ENCODE results near the gene BEX2. TPM values are rescaled to one million over a fixed set of nuclear protein-coding genes. Genes with fewer than 3 reads are reported as not detected.
"Not testable (repeated sequence)": the region's sequence is repeated elsewhere in the genome, so short reads cannot be mapped to it uniquely, and the experiment has no call there.

BEX2 gene
- 1 to 10 TPM in 1 of 2 donors, not detected in 1; 5.9 TPM for total RNA-seq

DNA sequence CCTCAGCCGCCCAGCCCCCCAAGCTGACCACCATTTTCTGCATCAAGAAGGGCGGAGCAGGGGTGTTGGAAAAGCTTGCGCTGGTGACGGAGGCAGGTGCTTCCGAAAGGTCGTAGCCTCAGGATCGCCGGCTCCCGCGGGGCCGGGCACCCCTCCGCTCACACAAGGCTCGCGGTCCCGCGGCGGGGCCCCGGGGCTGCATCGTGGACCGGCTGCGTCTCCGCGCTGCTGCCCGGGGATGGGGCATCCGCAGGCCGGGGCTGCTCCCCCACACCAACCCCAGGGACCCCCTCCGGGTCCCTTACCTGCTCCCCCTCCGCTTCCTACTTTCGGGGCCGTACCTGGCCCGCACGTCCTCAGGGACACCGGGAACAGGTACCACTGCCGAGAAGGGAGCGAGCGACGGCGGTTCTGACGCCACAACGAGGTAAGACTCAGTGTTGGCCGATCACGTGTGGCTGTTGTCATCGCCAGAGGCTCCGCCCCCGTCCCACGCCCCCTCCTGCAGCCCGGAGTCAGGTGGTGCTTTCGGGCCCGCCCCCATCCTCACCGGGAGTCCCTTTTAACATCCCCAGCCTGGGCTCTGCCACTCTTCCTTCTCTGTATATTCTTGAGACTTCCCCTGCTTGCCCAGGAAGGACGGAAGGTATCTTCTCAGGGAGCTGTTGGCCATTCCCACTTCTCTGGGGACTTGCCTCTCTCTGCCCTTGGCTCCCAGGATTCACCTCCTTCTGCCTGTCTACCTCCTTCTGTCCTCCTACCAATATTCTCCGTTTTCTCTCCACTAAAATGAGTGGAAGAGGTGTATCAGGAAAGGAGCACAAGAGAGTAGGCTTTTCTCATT, at the start of gene BEX2:
Gene BEX2, minus strand, starts transcription at position 436 of the 844 bp plus-strand sequence. CDS start 1,014 bp downstream, outside the sequence.
- Histone ChIP-seq H3K4me3 (peak within 1 kb of the TSS; percentile 68), H3K27ac (no peak within 1 kb of the TSS), H3K36me3 (no peaks in the 10 kb centered on the region), H3K9me3 (no peaks in the 10 kb centered on the region), H3K27me3 (replicated peaks; ENCODE audit: insufficient read depth) (no peaks in the 10 kb centered on the region), H3K4me1 (ENCODE audit: control insufficient read depth in 1 of 2, low read depth in 2 of 2) (peaks cover 0 to 6% of the 10 kb centered on the region in 2 donors)
- TF ChIP-seq, protein P1, sequence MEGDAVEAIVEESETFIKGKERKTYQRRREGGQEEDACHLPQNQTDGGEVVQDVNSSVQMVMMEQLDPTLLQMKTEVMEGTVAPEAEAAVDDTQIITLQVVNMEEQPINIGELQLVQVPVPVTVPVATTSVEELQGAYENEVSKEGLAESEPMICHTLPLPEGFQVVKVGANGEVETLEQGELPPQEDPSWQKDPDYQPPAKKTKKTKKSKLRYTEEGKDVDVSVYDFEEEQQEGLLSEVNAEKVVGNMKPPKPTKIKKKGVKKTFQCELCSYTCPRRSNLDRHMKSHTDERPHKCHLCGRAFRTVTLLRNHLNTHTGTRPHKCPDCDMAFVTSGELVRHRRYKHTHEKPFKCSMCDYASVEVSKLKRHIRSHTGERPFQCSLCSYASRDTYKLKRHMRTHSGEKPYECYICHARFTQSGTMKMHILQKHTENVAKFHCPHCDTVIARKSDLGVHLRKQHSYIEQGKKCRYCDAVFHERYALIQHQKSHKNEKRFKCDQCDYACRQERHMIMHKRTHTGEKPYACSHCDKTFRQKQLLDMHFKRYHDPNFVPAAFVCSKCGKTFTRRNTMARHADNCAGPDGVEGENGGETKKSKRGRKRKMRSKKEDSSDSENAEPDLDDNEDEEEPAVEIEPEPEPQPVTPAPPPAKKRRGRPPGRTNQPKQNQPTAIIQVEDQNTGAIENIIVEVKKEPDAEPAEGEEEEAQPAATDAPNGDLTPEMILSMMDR (IDR thresholded peaks at IDR 0.05): no peak
- no peak for ATAC-seq (ENCODE audit: insufficient number of reproducible peaks, low FRiP score, low read depth)
- DNase-seq (ENCODE audit: low spot score): peak; percentile 6

DNA sequence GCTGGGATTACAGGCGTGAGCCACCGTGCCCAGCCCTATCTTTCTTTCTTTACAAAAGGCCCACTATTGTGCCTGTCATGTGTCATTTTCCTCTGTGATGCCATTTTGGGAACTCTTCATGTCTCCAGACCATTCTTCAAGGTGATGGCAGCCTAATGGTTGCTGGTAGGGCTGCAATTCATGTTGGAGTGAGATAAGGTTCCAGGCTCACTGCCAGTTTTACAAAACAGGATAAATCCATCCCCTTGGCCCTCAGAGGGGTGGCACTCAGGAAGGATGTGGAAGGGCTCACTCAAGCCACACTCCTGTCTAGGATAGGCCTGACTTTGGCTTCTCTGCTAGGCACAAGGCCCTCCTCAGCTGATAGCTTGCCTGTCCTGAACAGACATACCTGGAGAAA, 49.3 kb upstream of the BEX2 start:
- Histone ChIP-seq H3K27ac (peak overlapping the region in 1 of 2 donors; percentile 11), H3K9me3 (no peaks in the 10 kb centered on the region)
- no peak for ATAC-seq (ENCODE audit: insufficient number of reproducible peaks, low FRiP score, low read depth)

DNA sequence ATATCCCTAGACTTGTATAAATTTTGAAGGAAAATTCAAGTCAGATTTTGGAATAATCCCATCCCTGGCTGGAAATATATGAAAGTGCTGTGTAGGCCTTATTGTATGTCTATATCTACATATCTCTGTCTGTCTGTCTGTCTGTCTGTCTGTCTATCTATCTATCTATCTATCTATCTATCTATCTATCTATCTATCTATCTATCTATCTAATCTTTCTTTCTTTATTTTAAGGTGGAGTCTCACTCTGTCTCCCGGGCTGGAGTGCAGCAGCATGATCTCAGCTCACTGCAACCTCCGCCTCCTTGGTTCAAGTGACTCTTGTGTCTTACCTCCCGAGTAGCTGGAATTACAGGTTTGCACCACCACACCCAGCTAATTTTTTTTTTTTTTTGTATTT, 48.8 kb upstream of the BEX2 start:
- not testable (repeated sequence) for DNase-seq (ENCODE audit: low spot score); H3K36me3 ChIP-seq; H3K4me1 ChIP-seq (ENCODE audit: control insufficient read depth in 1 of 2, low read depth in 2 of 2); H3K27me3 ChIP-seq (replicated peaks; ENCODE audit: insufficient read depth); ATAC-seq (ENCODE audit: insufficient number of reproducible peaks, low FRiP score, low read depth); H3K9me3 ChIP-seq; H3K4me3 ChIP-seq; H3K27ac ChIP-seq

More for the DNA sequence above, 49.3 kb upstream of the BEX2 start:
- peaks cover 0 to 6% of the 10 kb centered on the region in 2 donors for H3K4me1 ChIP-seq (ENCODE audit: control insufficient read depth in 1 of 2, low read depth in 2 of 2)
- no peak overlapping the region for H3K4me3 ChIP-seq
- TF ChIP-seq, protein P1 (IDR thresholded peaks at IDR 0.05): no peak
- no peak for DNase-seq (ENCODE audit: low spot score)
- no peaks in the 10 kb centered on the region for H3K36me3 ChIP-seq
- H3K27me3 ChIP-seq (replicated peaks; ENCODE audit: insufficient read depth): no peaks in the 10 kb centered on the region

DNA sequence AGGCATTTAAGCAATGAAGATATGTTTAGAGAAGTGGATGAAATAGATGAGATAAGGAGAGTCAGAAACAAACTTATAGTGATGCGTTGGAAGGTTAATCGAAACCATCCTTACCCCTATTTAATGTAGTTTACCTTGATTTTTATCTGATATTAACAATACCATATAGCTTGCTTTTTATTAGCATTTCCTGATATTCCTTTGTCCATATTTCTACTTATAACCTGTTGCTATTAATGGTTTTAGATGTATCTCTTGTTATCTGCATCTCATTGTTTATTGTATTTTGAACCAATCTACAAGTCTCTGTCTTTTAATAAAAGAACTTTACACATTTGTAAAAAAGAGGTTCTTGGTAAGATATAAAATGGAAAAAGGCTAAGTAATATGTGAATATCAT, 47.1 kb upstream of the BEX2 start:
- DNase-seq (ENCODE audit: low spot score): no peak
- no peak for ATAC-seq (ENCODE audit: insufficient number of reproducible peaks, low FRiP score, low read depth)
- Histone ChIP-seq H3K36me3 (no peaks in the 10 kb centered on the region), H3K9me3 (no peaks in the 10 kb centered on the region), H3K27me3 (replicated peaks; ENCODE audit: insufficient read depth) (no peaks in the 10 kb centered on the region), H3K4me3 (peak overlapping the region; percentile 84), H3K4me1 (ENCODE audit: control insufficient read depth in 1 of 2, low read depth in 2 of 2) (peaks cover 0 to 6% of the 10 kb centered on the region in 2 donors), H3K27ac (peak overlapping the region in 1 of 2 donors; percentile 93)
- TF ChIP-seq, protein P1 (IDR thresholded peaks at IDR 0.05): no peak

DNA sequence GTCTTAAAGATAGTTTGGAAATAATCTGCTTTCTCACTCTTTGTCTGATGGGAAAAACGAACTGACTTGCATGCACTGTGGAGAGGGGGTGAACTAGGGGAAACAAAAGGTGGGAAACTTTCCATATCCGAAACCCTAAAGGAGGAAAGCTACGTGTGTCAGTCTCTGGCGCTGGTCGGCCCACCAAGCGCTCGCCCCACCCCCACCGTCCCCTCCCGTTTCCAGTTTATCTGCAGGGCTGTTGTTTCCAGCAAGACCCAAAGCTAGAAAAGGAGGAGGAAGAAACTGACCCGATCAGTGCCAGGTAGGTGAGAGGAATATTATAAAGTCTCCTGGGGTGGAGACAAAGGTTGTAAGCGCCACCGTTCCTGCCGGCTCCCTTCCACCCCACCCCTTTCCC, 46.1 kb upstream of the BEX2 start:
- TF ChIP-seq, protein P1 (IDR thresholded peaks at IDR 0.05): no peak
- DNase-seq (ENCODE audit: low spot score): no peak
- peak overlapping the region; percentile 84 for H3K4me3 ChIP-seq
- H3K27me3 ChIP-seq (replicated peaks; ENCODE audit: insufficient read depth): no peaks in the 10 kb centered on the region
- no peaks in the 10 kb centered on the region for H3K36me3 ChIP-seq
- H3K27ac ChIP-seq: peak overlapping the region; percentile 88 to 93
- no peak for ATAC-seq (ENCODE audit: insufficient number of reproducible peaks, low FRiP score, low read depth)
- peaks cover 0 to 6% of the 10 kb centered on the region in 2 donors for H3K4me1 ChIP-seq (ENCODE audit: control insufficient read depth in 1 of 2, low read depth in 2 of 2)
- no peaks in the 10 kb centered on the region for H3K9me3 ChIP-seq

Data from thoracic aorta (tissue), 2 donors.